Left lung (tissue), 10 donors: ENCODE results near the gene MLX. TPM values are rescaled to one million over a fixed set of nuclear protein-coding genes. Genes with fewer than 3 reads are reported as not detected.
A peak's percentile ranks its signal among the peaks of the same experiment; 100 is the strongest.
"Not testable (repeated sequence)": the region's sequence is repeated elsewhere in the genome, so short reads cannot be mapped to it uniquely, and the experiment has no call there.

ENCODE experiments used
- ATAC-seq: fragments of 200-7000 bp; cut with Tn5 transposase; one replicate; pipeline ENCODE4 v1.9.1; 2020; ENCODE audit warnings: moderate library complexity
- DNase-seq, 4 donors: peaks; one replicate each; pipeline ENCODE4 v3.0.0-alpha.2; 2013 to 2020
- H3K27ac ChIP-seq, 2 donors: fragments of 200-600 bp; sonication (generic) in 1 of 2; one replicate each; pipeline versions ENCODE4 v1.5.0 to v1.8.0; 2020 to 2021
- H3K27me3 ChIP-seq, 2 donors: fragments of 200-600 bp; sonication (generic) in 1 of 2; one replicate each; pipeline versions ENCODE4 v1.5.0 to v1.8.0; 2020 to 2021
- H3K36me3 ChIP-seq, 2 donors: fragments of 200-600 bp; sonication (generic) in 1 of 2; one replicate each; pipeline versions ENCODE4 v1.5.0 to v1.8.0; 2020 to 2021
- H3K4me1 ChIP-seq, 2 donors: fragments of 200-600 bp; one replicate each; pipeline ENCODE4 v1.8.0; 2021
- H3K4me3 ChIP-seq, 2 donors: fragments of 200-600 bp; sonication (generic) in 1 of 2; one replicate each; pipeline versions ENCODE4 v1.5.0 to v1.8.0; 2020 to 2021; ENCODE audit warnings: mild to moderate bottlenecking in 1 of 2
- H3K9me3 ChIP-seq, 2 donors: fragments of 200-600 bp; sonication (generic) in 1 of 2; one replicate each; pipeline versions ENCODE4 v1.5.0 to v1.8.0; 2020 to 2021
- intact Hi-C, 2 donors: fragments of 100-400 bp; cut with DNase I; formaldehyde crosslinking; loops; one replicate each; pipeline versions ENCODE4 v1.11.2 to v1.14.2; 2022
- polyA plus RNA-seq, 6 donors: library from polyadenylated mRNA; unstranded; fragments of 120-200 nt; gene quantifications; one replicate each; pipeline ENCODE4 v1.2.1, GENCODE V29; 2013; ENCODE audit not compliant: insufficient read length in 6 of 6
- total RNA-seq, 2 donors: library from RNA; stranded (reverse); fragmentation: NEBNext Ultra II Directional; extraction: Animal tissue kit (Norgen Biotek cat#: 25700); gene quantifications; one replicate each; pipeline ENCODE4 v1.2.1, GENCODE V29; 2021
- TF ChIP-seq, protein P1 (sequence below), 2 donors: fragments of 200-600 bp; sonication (generic) in 1 of 2; IDR thresholded peaks; one replicate each; pipeline versions ENCODE4 v1.5.0 to v1.8.0; 2021; ENCODE audit warnings: antibody characterized with exemption in 2 of 2
- donor health status: DM: no; HTN: yes; CAD: no.
- donor health status: DM: no; HTN: no; CAD: no.

Gene MLX
- total and polyA plus RNA-seq, 8 donors, result 34.4 to 73.7 (median 43.4) TPM

DNA sequence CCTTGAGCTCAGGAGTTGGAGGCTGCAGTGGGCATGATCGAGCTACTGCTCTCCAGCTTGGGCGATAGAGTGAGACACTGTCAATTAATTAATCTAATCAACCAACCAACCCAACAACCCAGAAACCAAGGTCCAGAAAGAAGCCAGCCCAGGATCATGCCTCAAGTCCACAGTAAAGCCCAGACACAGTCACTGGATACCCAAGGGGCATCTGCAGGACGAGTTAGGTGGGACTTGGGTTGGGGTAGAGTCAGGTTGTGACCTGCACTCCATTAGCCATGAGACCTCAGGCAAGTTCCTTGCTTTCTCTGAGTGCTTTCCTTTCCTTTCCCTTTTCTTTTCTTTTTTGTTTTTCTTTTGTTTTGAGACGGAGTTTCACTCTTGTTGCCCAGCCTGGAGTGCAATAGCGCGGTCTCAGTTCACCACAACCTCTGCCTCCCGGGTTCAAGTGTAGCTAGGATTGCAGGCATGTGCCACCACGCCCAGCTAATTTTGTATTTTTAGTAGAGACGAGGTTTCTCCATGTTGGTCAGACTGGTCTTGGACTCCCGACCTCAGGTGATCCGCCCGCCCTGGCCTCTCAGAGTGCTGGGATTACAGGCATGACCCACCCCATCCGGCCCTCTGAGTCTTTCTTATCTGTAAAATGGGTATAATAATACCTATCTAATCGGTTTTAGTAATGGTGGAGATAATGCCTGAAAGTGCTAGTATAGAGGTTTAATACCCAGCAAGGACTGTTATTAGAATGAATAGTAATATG lies 17.7 kb upstream of the MLX start:
- no peak overlapping the region for H3K27ac ChIP-seq
- no peak overlapping the region for H3K4me3 ChIP-seq
- peaks cover 8 to 24% of the 10 kb centered on the region in 2 donors for H3K4me1 ChIP-seq
- ATAC-seq, result no peak
- DNase-seq, result no peak
- H3K9me3 ChIP-seq, result no peaks in the 10 kb centered on the region
- peaks cover 0 to 9% of the 10 kb centered on the region in 2 donors for H3K36me3 ChIP-seq
- TF ChIP-seq, protein P1, sequence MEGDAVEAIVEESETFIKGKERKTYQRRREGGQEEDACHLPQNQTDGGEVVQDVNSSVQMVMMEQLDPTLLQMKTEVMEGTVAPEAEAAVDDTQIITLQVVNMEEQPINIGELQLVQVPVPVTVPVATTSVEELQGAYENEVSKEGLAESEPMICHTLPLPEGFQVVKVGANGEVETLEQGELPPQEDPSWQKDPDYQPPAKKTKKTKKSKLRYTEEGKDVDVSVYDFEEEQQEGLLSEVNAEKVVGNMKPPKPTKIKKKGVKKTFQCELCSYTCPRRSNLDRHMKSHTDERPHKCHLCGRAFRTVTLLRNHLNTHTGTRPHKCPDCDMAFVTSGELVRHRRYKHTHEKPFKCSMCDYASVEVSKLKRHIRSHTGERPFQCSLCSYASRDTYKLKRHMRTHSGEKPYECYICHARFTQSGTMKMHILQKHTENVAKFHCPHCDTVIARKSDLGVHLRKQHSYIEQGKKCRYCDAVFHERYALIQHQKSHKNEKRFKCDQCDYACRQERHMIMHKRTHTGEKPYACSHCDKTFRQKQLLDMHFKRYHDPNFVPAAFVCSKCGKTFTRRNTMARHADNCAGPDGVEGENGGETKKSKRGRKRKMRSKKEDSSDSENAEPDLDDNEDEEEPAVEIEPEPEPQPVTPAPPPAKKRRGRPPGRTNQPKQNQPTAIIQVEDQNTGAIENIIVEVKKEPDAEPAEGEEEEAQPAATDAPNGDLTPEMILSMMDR (IDR thresholded peaks at IDR 0.05), result no peak
- peaks cover 0 to 20% of the 10 kb centered on the region in 2 donors for H3K27me3 ChIP-seq
- intact Hi-C loops, result no loop called here

DNA sequence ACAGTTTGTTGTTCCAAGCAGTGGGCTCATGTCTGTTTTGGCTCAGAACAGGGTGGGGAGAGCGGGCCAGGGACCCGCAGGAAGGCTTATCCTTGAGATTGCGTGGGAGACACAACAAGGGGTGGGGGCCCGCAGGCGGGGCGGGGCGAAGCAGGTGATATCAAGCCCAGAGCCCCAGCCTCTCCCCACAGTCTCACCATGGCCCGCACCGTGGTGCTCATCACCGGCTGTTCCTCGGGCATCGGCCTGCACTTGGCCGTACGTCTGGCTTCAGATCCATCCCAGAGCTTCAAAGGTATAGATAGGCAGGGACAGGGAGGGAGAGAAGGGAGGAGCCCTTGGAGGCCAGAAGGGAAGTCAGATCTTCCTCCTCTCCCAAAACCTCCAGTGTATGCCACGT lies 14.2 kb upstream of the MLX start, which contains the start of gene HSD17B1:
TSS of gene HSD17B1 (plus strand) at position 188 of the 400 bp plus-strand sequence. CDS start at position 199, 11 bp downstream.
- peak within 1 kb of the TSS; percentile 73 to 88 for H3K4me3 ChIP-seq
- DNase-seq, intact Hi-C loops, ATAC-seq, H3K9me3 ChIP-seq, H3K27ac ChIP-seq, H3K36me3 ChIP-seq: not testable (repeated sequence)
- peaks cover 0 to 17% of the 10 kb centered on the region in 2 donors for H3K27me3 ChIP-seq
- H3K4me1 ChIP-seq, result peaks cover 16 to 33% of the 10 kb centered on the region in 2 donors

DNA sequence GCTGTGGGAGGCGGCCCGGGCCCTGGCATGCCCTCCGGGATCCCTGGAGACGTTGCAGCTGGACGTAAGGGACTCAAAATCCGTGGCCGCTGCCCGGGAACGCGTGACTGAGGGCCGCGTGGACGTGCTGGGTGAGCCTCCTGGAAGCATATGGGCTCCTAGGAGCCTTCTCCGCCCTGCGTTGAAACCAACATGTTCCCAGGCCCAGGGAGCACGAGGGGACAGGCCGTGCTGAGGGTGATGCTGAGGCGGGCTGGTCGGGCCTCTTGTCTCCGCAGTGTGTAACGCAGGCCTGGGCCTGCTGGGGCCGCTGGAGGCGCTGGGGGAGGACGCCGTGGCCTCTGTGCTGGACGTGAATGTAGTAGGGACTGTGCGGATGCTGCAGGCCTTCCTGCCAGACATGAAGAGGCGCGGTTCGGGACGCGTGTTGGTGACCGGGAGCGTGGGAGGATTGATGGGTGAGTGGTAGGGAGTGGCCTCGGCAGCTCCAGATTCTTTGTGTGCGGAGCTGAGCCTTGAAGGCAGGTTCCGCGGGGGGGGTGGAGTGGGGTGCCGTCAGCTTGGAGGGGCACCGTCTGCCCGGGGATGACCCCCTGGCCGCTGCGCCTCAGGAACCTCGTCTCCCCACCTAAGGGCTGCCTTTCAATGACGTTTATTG lies 13.6 kb upstream of the MLX start:
- Histone ChIP-seq H3K9me3 (no peaks in the 10 kb centered on the region), H3K36me3 (no peaks in the 10 kb centered on the region), H3K4me3 (peak overlapping the region in 1 of 2 donors; percentile 88), H3K27ac (no peak overlapping the region), H3K27me3 (peaks cover 0 to 11% of the 10 kb centered on the region in 2 donors), H3K4me1 (peaks cover 16 to 29% of the 10 kb centered on the region in 2 donors)
- DNase-seq (peak in 1 of 4 donors; percentile 78), ATAC-seq (no peak)
- intact Hi-C loops, result no loop called here
- TF ChIP-seq, protein P1 (IDR thresholded peaks at IDR 0.05), result no peak

DNA sequence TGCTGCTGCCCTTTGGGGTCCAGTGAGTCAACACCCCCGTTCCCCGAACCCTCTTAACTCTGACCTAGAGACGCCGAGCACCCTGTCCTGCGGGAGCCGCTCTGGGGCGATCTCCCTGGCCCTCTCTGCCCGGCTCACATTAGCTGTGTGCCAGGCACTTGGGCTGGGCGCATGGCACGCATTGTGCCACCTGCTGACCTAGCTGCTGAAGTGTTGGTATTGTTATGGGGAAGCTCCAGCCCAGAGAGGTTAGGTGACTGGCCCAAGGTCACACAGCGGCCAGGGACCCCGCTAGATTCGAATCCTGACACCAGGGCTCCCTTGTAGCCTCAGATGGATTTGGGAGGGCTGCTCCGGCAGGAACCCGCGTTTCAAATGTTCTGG lies 13.0 kb upstream of the MLX start:
- intact Hi-C loops, result no loop called here
- Histone ChIP-seq H3K36me3 (no peaks in the 10 kb centered on the region), H3K27ac (peak overlapping the region; percentile 75 to 90), H3K9me3 (no peaks in the 10 kb centered on the region), H3K27me3 (peaks cover 0 to 5% of the 10 kb centered on the region in 2 donors), H3K4me1 (peaks cover 16 to 23% of the 10 kb centered on the region in 2 donors), H3K4me3 (peak overlapping the region; percentile 73 to 88)
- ATAC-seq, result peak; percentile 45
- DNase-seq, result peak in 1 of 4 donors; percentile 81
- TF ChIP-seq, protein P1 (IDR thresholded peaks at IDR 0.05), result no peak

DNA sequence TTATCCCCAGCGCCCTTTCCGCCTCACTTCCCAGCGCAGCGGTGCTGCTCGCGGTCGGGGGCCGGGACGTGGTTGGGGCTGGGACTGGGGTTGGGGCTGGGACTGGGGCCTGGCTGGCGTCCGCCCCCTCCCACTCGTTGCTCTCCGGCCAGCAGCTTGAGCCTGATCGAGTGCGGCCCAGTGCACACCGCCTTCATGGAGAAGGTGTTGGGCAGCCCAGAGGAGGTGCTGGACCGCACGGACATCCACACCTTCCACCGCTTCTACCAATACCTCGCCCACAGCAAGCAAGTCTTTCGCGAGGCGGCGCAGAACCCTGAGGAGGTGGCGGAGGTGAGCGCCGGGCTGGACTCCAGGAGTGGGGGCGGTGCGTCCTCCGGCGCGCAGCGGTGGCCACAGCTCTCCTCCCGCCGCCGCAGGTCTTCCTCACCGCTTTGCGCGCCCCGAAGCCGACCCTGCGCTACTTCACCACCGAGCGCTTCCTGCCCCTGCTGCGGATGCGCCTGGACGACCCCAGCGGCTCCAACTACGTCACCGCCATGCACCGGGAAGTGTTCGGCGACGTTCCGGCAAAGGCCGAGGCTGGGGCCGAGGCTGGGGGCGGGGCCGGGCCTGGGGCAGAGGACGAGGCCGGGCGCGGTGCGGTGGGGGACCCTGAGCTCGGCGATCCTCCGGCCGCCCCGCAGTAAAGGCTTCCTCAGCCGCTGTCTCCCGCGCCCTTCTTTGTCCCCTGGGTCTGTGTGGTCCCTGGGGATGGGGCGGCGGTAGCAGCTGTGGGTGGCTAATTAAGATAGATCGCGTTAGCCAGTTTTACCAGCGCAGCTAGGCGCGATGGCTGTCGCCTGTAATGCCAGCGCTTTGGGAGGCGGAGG lies 12.4 kb upstream of the MLX start:
- Histone ChIP-seq H3K4me3 (peak overlapping the region; percentile 73 to 88), H3K27ac (peak overlapping the region; percentile 75 to 90), H3K9me3 (no peaks in the 10 kb centered on the region), H3K27me3 (no peaks in the 10 kb centered on the region), H3K36me3 (no peaks in the 10 kb centered on the region), H3K4me1 (peaks cover 16 to 20% of the 10 kb centered on the region in 2 donors)
- ATAC-seq (peak; percentile 95), DNase-seq (peak; percentile 83 to 97 (median 91))
- TF ChIP-seq, protein P1 (IDR thresholded peaks at IDR 0.05), result no peak
- intact Hi-C loops, result no loop called here
